ENCODE results near the gene RAPGEF4. TPM values are rescaled to one million over a fixed set of nuclear protein-coding genes. Genes with fewer than 3 reads are reported as not detected.

Gene RAPGEF4
- total and polyA plus RNA-seq, 5 experiments from 2014 or later = 0.40 to 1.8 (median 1.2) TPM; not detected in 2

- no peak for ATAC-seq
- Mint-ChIP-seq H3K4me3 (no peak overlapping the region), H3K36me3 (no peaks in the 10 kb centered on the region), H3K27me3 (peaks cover 0 to 5% (median 3%) of the 10 kb centered on the region in 5 donors), H3K27ac (no peak overlapping the region), H3K9me3 (no peaks in the 10 kb centered on the region), H3K4me1 (no peaks in the 10 kb centered on the region)
- POLR2A ChIA-PET = no interaction called here
- DNase-seq = no peak
These were observed 84.3 kb downstream of the RAPGEF4 start for GRCh38 chr2:172819943-172820342.

GRCh38 chr2:172821370-172822338 is 86.0 kb downstream of the RAPGEF4 start:
- Mint-ChIP-seq H3K36me3 (no peaks in the 10 kb centered on the region), H3K27me3 (peaks cover 0 to 5% (median 3%) of the 10 kb centered on the region in 5 donors), H3K4me1 (no peaks in the 10 kb centered on the region), H3K27ac (no peak overlapping the region), H3K4me3 (no peak overlapping the region), H3K9me3 (no peaks in the 10 kb centered on the region)
- DNase-seq (no peak), ATAC-seq (no peak)
- POLR2A ChIA-PET = no interaction called here

GRCh38 chr2:172822585-172822984 is 86.9 kb downstream of the RAPGEF4 start:
- H3K36me3 Mint-ChIP-seq = no peaks in the 10 kb centered on the region
- POLR2A ChIA-PET = no interaction called here
- H3K27ac Mint-ChIP-seq = no peak overlapping the region
- DNase-seq (no peak), ATAC-seq (no peak)
- H3K4me3 Mint-ChIP-seq = no peak overlapping the region
- H3K27me3 Mint-ChIP-seq = peaks cover 0 to 3% (median 2%) of the 10 kb centered on the region in 5 donors
- no peaks in the 10 kb centered on the region for H3K4me1 Mint-ChIP-seq
- no peaks in the 10 kb centered on the region for H3K9me3 Mint-ChIP-seq

- H3K4me3 Mint-ChIP-seq = no peak overlapping the region
- POLR2A ChIA-PET = no interaction called here
- H3K27me3 Mint-ChIP-seq = peaks cover 0 to 2% (median 0%) of the 10 kb centered on the region in 5 donors
- no peaks in the 10 kb centered on the region for H3K36me3 Mint-ChIP-seq
- no peaks in the 10 kb centered on the region for H3K9me3 Mint-ChIP-seq
- no peak for ATAC-seq
- no peaks in the 10 kb centered on the region for H3K4me1 Mint-ChIP-seq
- H3K27ac Mint-ChIP-seq = no peak overlapping the region
- no peak for DNase-seq
These were observed 87.7 kb downstream of the RAPGEF4 start for GRCh38 chr2:172823261-172823850.

GRCh38 chr2:172826522-172826921 is 90.9 kb downstream of the RAPGEF4 start:
- H3K36me3 Mint-ChIP-seq = no peaks in the 10 kb centered on the region
- POLR2A ChIA-PET = no interaction called here
- ATAC-seq = no peak
- no peak overlapping the region for H3K4me3 Mint-ChIP-seq
- H3K27ac Mint-ChIP-seq = no peak overlapping the region
- H3K4me1 Mint-ChIP-seq = no peaks in the 10 kb centered on the region
- H3K27me3 Mint-ChIP-seq = peaks cover 0 to 2% (median 0%) of the 10 kb centered on the region in 5 donors
- DNase-seq = no peak
- H3K9me3 Mint-ChIP-seq = no peaks in the 10 kb centered on the region

GRCh38 chr2:172829229-172829628 is 93.6 kb downstream of the RAPGEF4 start:
- Mint-ChIP-seq H3K4me1 (no peaks in the 10 kb centered on the region), H3K27me3 (peaks cover 0 to 3% (median 2%) of the 10 kb centered on the region in 5 donors)
- POLR2A ChIA-PET = no interaction called here

GRCh38 chr2:172830482-172830881 is 94.8 kb downstream of the RAPGEF4 start:
- Mint-ChIP-seq H3K27ac (no peak overlapping the region), H3K4me1 (no peaks in the 10 kb centered on the region), H3K9me3 (no peaks in the 10 kb centered on the region), H3K36me3 (no peaks in the 10 kb centered on the region), H3K4me3 (no peak overlapping the region), H3K27me3 (peaks cover 0 to 4% (median 0%) of the 10 kb centered on the region in 5 donors)
- DNase-seq (no peak), ATAC-seq (no peak)
- POLR2A ChIA-PET = no interaction called here

More at GRCh38 chr2:172829229-172829628, 93.6 kb downstream of the RAPGEF4 start:
- Mint-ChIP-seq H3K36me3 (no peaks in the 10 kb centered on the region), H3K27ac (no peak overlapping the region), H3K9me3 (no peaks in the 10 kb centered on the region), H3K4me3 (no peak overlapping the region)
- ATAC-seq = no peak
- DNase-seq = no peak

- no peak overlapping the region for H3K27ac Mint-ChIP-seq
- DNase-seq (no peak), ATAC-seq (no peak)
- peaks cover 0 to 17% (median 4%) of the 10 kb centered on the region in 5 donors for H3K27me3 Mint-ChIP-seq
- H3K9me3 Mint-ChIP-seq = no peaks in the 10 kb centered on the region
- peaks cover 0 to 10% (median 0%) of the 10 kb centered on the region in 4 donors for H3K4me1 Mint-ChIP-seq
- no peaks in the 10 kb centered on the region for H3K36me3 Mint-ChIP-seq
- POLR2A ChIA-PET = no interaction called here
- H3K4me3 Mint-ChIP-seq = no peak overlapping the region
These were observed 98.3 kb downstream of the RAPGEF4 start for GRCh38 chr2:172833898-172834297.

GRCh38 chr2:172834881-172835280 is 99.2 kb downstream of the RAPGEF4 start:
- no peak overlapping the region for H3K4me3 Mint-ChIP-seq
- peaks cover 0 to 10% (median 0%) of the 10 kb centered on the region in 4 donors for H3K4me1 Mint-ChIP-seq
- ATAC-seq = no peak
- peaks cover 0 to 17% (median 4%) of the 10 kb centered on the region in 5 donors for H3K27me3 Mint-ChIP-seq
- POLR2A ChIA-PET = no interaction called here
- H3K36me3 Mint-ChIP-seq = no peaks in the 10 kb centered on the region
- DNase-seq = no peak
- H3K9me3 Mint-ChIP-seq = no peaks in the 10 kb centered on the region
- no peak overlapping the region for H3K27ac Mint-ChIP-seq

- ATAC-seq (no peak), DNase-seq (peak in 1 of 10 donors; percentile 2)
- H3K27ac Mint-ChIP-seq = no peak overlapping the region
- peaks cover 0 to 17% (median 6%) of the 10 kb centered on the region in 5 donors for H3K27me3 Mint-ChIP-seq
- POLR2A ChIA-PET = no interaction called here
- H3K36me3 Mint-ChIP-seq = no peaks in the 10 kb centered on the region
- peaks cover 0 to 10% (median 0%) of the 10 kb centered on the region in 4 donors for H3K4me1 Mint-ChIP-seq
- H3K9me3 Mint-ChIP-seq = no peaks in the 10 kb centered on the region
- no peak overlapping the region for H3K4me3 Mint-ChIP-seq
These were observed 100.7 kb downstream of the RAPGEF4 start for GRCh38 chr2:172836347-172836821.

GRCh38 chr2:172836827-172837226 is 101.2 kb downstream of the RAPGEF4 start:
- H3K9me3 Mint-ChIP-seq = no peaks in the 10 kb centered on the region
- no peak for ATAC-seq
- DNase-seq = no peak
- peaks cover 0 to 10% (median 0%) of the 10 kb centered on the region in 4 donors for H3K4me1 Mint-ChIP-seq
- H3K27ac Mint-ChIP-seq = no peak overlapping the region
- H3K27me3 Mint-ChIP-seq = peaks cover 0 to 17% (median 6%) of the 10 kb centered on the region in 5 donors
- H3K36me3 Mint-ChIP-seq = no peaks in the 10 kb centered on the region
- POLR2A ChIA-PET = no interaction called here
- H3K4me3 Mint-ChIP-seq = no peak overlapping the region

GRCh38 chr2:172839446-172839845 is 103.8 kb downstream of the RAPGEF4 start:
- ATAC-seq (no peak), DNase-seq (no peak)
- no peaks in the 10 kb centered on the region for H3K9me3 Mint-ChIP-seq
- H3K27me3 Mint-ChIP-seq = peaks cover 0 to 17% (median 4%) of the 10 kb centered on the region in 5 donors
- peaks cover 0 to 10% (median 0%) of the 10 kb centered on the region in 4 donors for H3K4me1 Mint-ChIP-seq
- POLR2A ChIA-PET = no interaction called here
- H3K27ac Mint-ChIP-seq = no peak overlapping the region
- no peak overlapping the region for H3K4me3 Mint-ChIP-seq
- H3K36me3 Mint-ChIP-seq = no peaks in the 10 kb centered on the region
